ENCODE results near the gene TMEM53. TPM values are rescaled to one million over a fixed set of nuclear protein-coding genes. Genes with fewer than 3 reads are reported as not detected.
A peak's percentile ranks its signal among the peaks of the same experiment; 100 is the strongest.

TMEM53 gene
- total and polyA plus RNA-seq, 2 experiments from 2014 or later = 15.2 to 43.0 TPM

DNA sequence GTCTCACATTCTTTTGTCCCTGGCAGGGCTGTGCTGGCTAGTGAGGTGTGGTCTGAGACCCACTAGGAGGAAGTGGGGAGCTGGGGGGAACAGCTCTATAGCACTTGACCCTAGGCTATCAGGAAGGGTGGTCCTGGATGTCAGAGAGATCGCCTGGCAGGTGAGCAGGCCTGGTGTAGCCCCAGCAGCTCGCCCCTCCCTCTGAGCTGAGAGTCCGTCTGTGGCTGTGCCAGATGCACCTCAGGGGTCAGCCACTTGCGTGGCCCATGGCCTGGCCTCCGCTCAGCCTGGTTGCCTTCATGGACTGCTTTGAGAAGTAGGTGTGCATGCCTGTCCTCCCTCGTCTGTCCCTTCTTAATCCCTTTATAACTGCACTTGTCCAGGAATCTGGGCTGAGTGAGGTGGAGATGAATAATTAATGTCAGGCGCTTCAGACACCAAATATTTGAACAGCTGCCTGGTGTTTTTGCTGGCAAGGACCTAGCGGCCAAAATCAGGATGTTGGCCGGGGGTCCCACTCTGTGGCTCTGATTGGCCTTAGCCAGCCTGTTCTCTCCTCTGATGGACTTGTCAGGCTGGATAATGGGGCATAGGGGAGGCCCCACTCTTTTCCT is 30.5 kb downstream of the TMEM53 start:
- no peaks in the 10 kb centered on the region for H3K27me3 ChIP-seq
- peaks cover 15% of the 10 kb centered on the region for H3K36me3 ChIP-seq
- no peaks in the 10 kb centered on the region for H3K9me3 ChIP-seq (ENCODE audit: low read depth)
- TF ChIP-seq, protein P1, sequence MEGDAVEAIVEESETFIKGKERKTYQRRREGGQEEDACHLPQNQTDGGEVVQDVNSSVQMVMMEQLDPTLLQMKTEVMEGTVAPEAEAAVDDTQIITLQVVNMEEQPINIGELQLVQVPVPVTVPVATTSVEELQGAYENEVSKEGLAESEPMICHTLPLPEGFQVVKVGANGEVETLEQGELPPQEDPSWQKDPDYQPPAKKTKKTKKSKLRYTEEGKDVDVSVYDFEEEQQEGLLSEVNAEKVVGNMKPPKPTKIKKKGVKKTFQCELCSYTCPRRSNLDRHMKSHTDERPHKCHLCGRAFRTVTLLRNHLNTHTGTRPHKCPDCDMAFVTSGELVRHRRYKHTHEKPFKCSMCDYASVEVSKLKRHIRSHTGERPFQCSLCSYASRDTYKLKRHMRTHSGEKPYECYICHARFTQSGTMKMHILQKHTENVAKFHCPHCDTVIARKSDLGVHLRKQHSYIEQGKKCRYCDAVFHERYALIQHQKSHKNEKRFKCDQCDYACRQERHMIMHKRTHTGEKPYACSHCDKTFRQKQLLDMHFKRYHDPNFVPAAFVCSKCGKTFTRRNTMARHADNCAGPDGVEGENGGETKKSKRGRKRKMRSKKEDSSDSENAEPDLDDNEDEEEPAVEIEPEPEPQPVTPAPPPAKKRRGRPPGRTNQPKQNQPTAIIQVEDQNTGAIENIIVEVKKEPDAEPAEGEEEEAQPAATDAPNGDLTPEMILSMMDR (IDR thresholded peaks at IDR 0.05; ENCODE audit: low read depth, low read length) = no peak
- H3K27ac ChIP-seq = peak overlapping the region; percentile 34
- no peak for DNase-seq (ENCODE audit: low read depth in 1 of 2, low spot score in 1 of 2)
- H3K4me1 ChIP-seq (ENCODE audit: low read depth) = peaks cover 19% of the 10 kb centered on the region
- no peak overlapping the region for H3K4me3 ChIP-seq

GRCh38 chr1:44642925-44643324 is 31.4 kb downstream of the TMEM53 start:
- peaks cover 16% of the 10 kb centered on the region for H3K36me3 ChIP-seq
- peaks cover 27% of the 10 kb centered on the region for H3K4me1 ChIP-seq (ENCODE audit: low read depth)

GRCh38 chr1:44642255-44642654 is 32.0 kb downstream of the TMEM53 start:
- Histone ChIP-seq H3K4me1 (ENCODE audit: low read depth) (peaks cover 34% of the 10 kb centered on the region), H3K27me3 (no peaks in the 10 kb centered on the region), H3K27ac (no peak overlapping the region), H3K9me3 (ENCODE audit: low read depth) (no peaks in the 10 kb centered on the region), H3K4me3 (no peak overlapping the region), H3K36me3 (peaks cover 16% of the 10 kb centered on the region)
- no peak for DNase-seq (ENCODE audit: low read depth in 1 of 2, low spot score in 1 of 2)
- TF ChIP-seq, protein P1 (IDR thresholded peaks at IDR 0.05; ENCODE audit: low read depth, low read length) = no peak

More at GRCh38 chr1:44642925-44643324, 31.4 kb downstream of the TMEM53 start:
- Histone ChIP-seq H3K4me3 (no peak overlapping the region), H3K27ac (peak overlapping the region; percentile 34), H3K9me3 (ENCODE audit: low read depth) (no peaks in the 10 kb centered on the region), H3K27me3 (no peaks in the 10 kb centered on the region)
- no peak for DNase-seq (ENCODE audit: low read depth in 1 of 2, low spot score in 1 of 2)
- TF ChIP-seq, protein P1 (IDR thresholded peaks at IDR 0.05; ENCODE audit: low read depth, low read length) = no peak

DNA sequence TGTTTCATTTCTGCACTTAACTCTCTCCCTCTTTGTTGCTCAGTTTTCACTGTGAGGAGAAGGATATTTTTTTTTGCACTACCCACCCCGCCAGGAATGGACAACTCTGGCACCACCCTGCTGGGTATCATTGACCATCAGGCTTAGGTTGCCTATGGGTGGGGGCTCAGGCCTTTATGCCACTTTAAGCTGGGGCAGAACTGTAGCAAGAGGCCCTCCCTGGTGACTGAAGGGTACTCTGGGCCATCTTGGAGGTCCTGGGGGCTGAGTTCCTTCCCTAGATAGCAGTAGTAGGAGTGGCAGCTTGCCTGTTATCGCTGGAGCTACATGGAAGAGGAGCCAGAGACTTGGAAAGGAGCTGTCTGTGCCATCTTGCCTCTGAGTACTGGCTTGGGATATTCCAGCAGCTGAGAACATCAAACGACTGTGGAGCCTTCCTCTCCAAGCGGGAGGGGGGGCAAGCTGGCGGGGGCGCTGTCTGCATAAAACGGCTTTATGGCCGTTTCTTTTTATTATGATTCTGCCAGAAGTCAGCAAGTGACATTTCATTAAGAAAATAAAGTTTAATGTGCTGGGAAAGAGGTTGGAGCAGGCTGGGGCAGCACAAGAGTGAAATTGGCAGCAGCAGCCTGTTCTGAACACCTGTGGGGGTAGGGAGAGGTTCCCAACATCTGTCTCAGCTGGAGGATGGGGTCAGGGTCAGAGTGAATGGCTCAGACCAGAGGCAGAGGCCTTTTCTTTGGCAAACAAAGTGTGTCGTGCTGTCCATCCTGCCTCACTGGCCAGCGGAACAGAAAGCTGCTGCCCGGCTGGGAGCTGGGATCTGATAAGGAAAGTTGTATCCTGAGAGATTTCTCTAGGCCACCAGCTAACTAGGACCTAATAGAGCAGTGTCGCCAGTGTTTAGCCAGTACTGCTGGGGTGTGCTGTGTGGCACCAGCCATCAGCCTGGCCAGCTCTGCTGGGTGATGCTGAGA is 32.9 kb downstream of the TMEM53 start:
- DNase-seq (ENCODE audit: low read depth in 1 of 2, low spot score in 1 of 2) = no peak
- TF ChIP-seq, protein P1 (IDR thresholded peaks at IDR 0.05; ENCODE audit: low read depth, low read length) = no peak
- Histone ChIP-seq H3K36me3 (peaks cover 16% of the 10 kb centered on the region), H3K27ac (no peak overlapping the region), H3K4me1 (ENCODE audit: low read depth) (peaks cover 41% of the 10 kb centered on the region), H3K27me3 (no peaks in the 10 kb centered on the region), H3K4me3 (no peak overlapping the region), H3K9me3 (ENCODE audit: low read depth) (no peaks in the 10 kb centered on the region)

DNA sequence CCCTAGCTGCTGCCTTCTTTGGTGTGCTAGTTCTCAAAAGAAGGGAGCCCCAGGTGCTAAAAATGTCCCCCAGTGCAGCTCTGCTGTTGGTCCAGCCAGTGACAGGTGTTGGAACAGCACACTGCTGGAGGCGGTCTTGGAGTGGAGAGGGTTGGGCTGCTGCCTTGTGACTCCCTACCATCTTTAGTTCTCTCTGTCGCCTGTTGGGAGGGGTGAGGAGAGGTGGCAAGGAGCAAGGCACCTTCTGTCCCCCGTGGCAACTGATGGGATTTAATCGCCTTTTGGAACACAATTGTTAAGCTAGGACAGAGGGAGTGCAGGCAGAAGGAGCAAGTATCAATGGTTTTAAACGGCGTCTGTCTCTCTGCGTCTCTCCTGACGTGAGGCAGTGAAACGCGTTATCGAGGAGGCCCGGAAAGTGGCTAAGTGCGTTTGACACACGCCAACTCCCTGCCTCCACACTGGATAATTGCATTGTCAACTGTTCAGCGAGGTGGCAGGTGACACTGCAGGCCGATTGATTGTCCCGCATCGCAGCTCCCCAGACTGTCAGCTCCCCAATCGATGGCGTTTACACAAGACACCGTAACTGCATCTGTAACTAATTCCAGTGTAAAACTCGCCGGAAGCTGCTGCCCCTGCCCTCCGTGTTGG is 34.0 kb downstream of the TMEM53 start:
- no peak overlapping the region for H3K4me3 ChIP-seq
- H3K4me1 ChIP-seq (ENCODE audit: low read depth) = peaks cover 41% of the 10 kb centered on the region
- H3K9me3 ChIP-seq (ENCODE audit: low read depth) = no peaks in the 10 kb centered on the region
- TF ChIP-seq, protein P1 (IDR thresholded peaks at IDR 0.05; ENCODE audit: low read depth, low read length) = no peak
- no peak overlapping the region for H3K27ac ChIP-seq
- H3K27me3 ChIP-seq = no peaks in the 10 kb centered on the region
- H3K36me3 ChIP-seq = peaks cover 9% of the 10 kb centered on the region
- DNase-seq (ENCODE audit: low read depth in 1 of 2, low spot score in 1 of 2) = no peak
